GM12891 (cell line): Measurements from ENCODE around the gene TMEM89.

Experiments used
- PAX5 ChIP-seq: IDR thresholded peaks from 2 replicates; pipeline ENCODE4 v1.6.1; 2011; ENCODE audit warnings: low read length, moderate library complexity, mild to moderate bottlenecking; ENCODE audit not compliant: insufficient read depth, severe bottlenecking
- POLR2A ChIP-seq: IDR thresholded peaks from 2 replicates; pipeline ENCODE4 v1.6.1; 2011; ENCODE audit warnings: low read depth, low read length, control low read depth
- POLR2AphosphoS5 ChIP-seq: IDR thresholded peaks from 2 replicates; pipeline ENCODE4 v1.6.1; 2011; ENCODE audit warnings: low read depth, low read length, control low read depth
- POU2F2 ChIP-seq: IDR thresholded peaks from 2 replicates; pipeline ENCODE4 v1.6.1; 2011; ENCODE audit warnings: low read depth, mild to moderate bottlenecking, control low read depth, low read length, moderate library complexity
- SPI1 ChIP-seq: IDR thresholded peaks from 2 replicates; pipeline ENCODE4 v1.6.1; 2011; ENCODE audit warnings: low read depth, low read length, control low read depth
- TAF1 ChIP-seq: IDR thresholded peaks from 2 replicates; pipeline ENCODE4 v1.6.1; 2011; ENCODE audit warnings: low read depth, low read length, control low read depth

- TF ChIP-seq POLR2A (no peak), SPI1 (no peak), TAF1 (no peak), POLR2AphosphoS5 (no peak), PAX5 (no peak), POU2F2 (no peak)
Measured at GRCh38 chr3:48599509-48600285, 21.9 kb downstream of the TMEM89 start.
